ENCODE measurements around the gene SEMA3E. TPM values are rescaled to one million over a fixed set of nuclear protein-coding genes. Genes with fewer than 3 reads are reported as not detected.

The SEMA3E gene
- total and polyA plus RNA-seq, 7 donors: under 0.01 to 16.3 (median 7.8) TPM

DNA sequence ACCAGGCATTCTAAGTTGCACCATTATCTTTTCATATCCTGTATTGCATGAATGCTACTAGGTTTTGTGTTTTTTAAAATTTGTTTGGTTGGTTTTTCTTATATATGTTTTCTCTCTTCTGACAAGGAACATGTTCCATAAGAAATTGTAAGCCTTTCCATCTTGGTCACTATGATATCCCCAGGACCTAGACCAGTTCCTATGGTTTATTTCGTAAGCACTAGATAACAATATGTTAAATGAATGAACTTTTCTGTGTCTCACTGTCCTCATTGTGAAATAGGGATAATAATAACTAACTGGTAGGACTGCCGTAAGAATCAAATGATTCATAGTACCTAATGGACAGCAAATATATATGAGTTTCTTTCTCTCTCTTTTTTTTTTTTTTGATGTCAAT is 146.3 kb downstream of the SEMA3E start:
- intact Hi-C loops (cut with DNase I): no loop called here
- H3K9me3 ChIP-seq: no peaks in the 10 kb centered on the region
- H3K4me3 ChIP-seq: no peak overlapping the region

DNA sequence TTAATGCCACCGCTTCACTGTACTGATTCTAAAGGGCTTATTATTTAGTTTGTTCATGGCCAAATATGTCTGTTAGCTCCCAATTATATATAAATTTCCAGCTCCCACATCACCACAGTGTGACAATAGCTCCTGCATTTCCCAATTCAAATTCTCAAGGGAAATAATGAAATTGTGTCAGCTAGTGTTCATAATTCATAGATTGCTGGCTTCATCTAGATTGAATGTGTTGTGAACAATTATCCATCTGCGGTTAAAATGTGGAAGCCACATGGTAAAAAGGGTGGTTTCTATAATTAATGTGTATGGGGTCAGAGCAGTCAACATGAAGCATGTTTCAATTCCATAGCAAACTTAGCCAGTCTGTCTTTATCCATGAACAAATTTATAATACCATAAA is 154.3 kb downstream of the SEMA3E start:
- H3K27me3 ChIP-seq: no peaks in the 10 kb centered on the region
- no peaks in the 10 kb centered on the region for H3K4me1 ChIP-seq
- WGBS, 2 donors: 91 to 95% methylated on average over 2 of the region's 2 CpGs
- no peak for DNase-seq
- H3K4me3 ChIP-seq: no peak overlapping the region
- H3K27ac ChIP-seq: no peak overlapping the region
- no peaks in the 10 kb centered on the region for H3K9me3 ChIP-seq
- H3K36me3 ChIP-seq: no peaks in the 10 kb centered on the region
- TF ChIP-seq CTCF (IDR thresholded peaks at IDR 0.05): no peak
- TF ChIP-seq POLR2AphosphoS5 (IDR thresholded peaks at IDR 0.05): no peak
- TF ChIP-seq POLR2A (IDR thresholded peaks at IDR 0.05): no peak
- no peak for TF ChIP-seq EP300 (IDR thresholded peaks at IDR 0.05)
- intact Hi-C loops (cut with DNase I): no loop called here

More for the DNA sequence above, 146.3 kb downstream of the SEMA3E start:
- H3K27ac ChIP-seq: no peak overlapping the region
- no peaks in the 10 kb centered on the region for H3K4me1 ChIP-seq
- no peaks in the 10 kb centered on the region for H3K27me3 ChIP-seq
- H3K36me3 ChIP-seq: no peaks in the 10 kb centered on the region
- no peak for DNase-seq
- TF ChIP-seq POLR2AphosphoS5 (IDR thresholded peaks at IDR 0.05): no peak
- TF ChIP-seq POLR2A (IDR thresholded peaks at IDR 0.05): no peak
- no peak for TF ChIP-seq CTCF (IDR thresholded peaks at IDR 0.05)
- TF ChIP-seq EP300 (IDR thresholded peaks at IDR 0.05): no peak
- 92 to 95% methylated on average over 2 of the region's 2 CpGs for WGBS, 2 donors

DNA sequence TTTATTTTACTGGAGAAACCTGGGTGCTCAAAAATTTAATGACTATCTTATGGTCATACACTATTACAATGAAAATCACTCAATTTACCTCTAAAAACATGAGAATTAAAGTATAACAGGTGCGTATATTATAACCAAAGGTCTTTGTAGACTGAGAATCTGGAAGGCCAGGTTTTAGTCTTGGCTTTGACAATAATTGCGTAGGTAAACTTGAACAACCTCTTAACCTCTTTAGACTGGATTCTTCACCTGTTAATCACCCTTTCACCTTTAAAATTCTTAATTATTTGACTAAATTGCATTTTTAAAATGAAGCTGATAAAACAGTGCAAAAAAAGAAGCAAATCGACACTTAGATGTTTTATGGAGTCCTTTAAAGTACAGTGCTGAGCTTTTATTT is 156.1 kb downstream of the SEMA3E start:
- no peaks in the 10 kb centered on the region for H3K4me1 ChIP-seq
- H3K27me3 ChIP-seq: no peaks in the 10 kb centered on the region
- no peak for DNase-seq
- H3K9me3 ChIP-seq: no peaks in the 10 kb centered on the region
- H3K36me3 ChIP-seq: no peaks in the 10 kb centered on the region
- WGBS, 2 donors: 67 to 82% methylated on average over 3 of the region's 3 CpGs
- TF ChIP-seq CTCF (IDR thresholded peaks at IDR 0.05) (no peak), POLR2AphosphoS5 (IDR thresholded peaks at IDR 0.05) (no peak), EP300 (IDR thresholded peaks at IDR 0.05) (no peak)
- H3K27ac ChIP-seq: no peak overlapping the region
- no peak overlapping the region for H3K4me3 ChIP-seq
- intact Hi-C loops (cut with DNase I): no loop called here

DNA sequence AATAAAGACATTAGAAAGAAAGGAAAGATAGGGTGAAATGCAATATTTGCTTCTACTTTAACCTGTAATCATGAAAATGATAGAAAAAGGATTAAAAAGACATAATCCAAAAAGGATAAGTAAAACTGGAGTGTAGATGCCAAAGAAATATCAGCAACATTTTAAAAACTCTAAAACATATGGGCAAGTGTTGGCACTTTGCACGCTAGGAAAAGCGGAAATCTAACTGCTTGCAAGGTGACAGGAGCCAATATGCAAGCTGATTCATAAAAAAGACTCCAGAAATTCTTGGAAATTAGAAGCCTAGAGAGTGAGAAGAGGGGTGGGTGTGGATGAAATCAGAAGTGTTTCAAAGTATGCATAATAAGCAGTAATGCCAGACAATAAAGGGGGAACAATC is 161.1 kb downstream of the SEMA3E start:
- TF ChIP-seq POLR2AphosphoS5 (IDR thresholded peaks at IDR 0.05): no peak
- TF ChIP-seq EP300 (IDR thresholded peaks at IDR 0.05): no peak
- no peak for TF ChIP-seq CTCF (IDR thresholded peaks at IDR 0.05)
- TF ChIP-seq POLR2A (IDR thresholded peaks at IDR 0.05): no peak
- H3K4me1 ChIP-seq: no peaks in the 10 kb centered on the region
- H3K27me3 ChIP-seq: no peaks in the 10 kb centered on the region
- H3K9me3 ChIP-seq: no peaks in the 10 kb centered on the region
- H3K4me3 ChIP-seq: no peak overlapping the region
- intact Hi-C loops (cut with DNase I): no loop called here
- no peaks in the 10 kb centered on the region for H3K36me3 ChIP-seq
- no peak for DNase-seq
- 87 to 92% methylated on average over 2 of the region's 2 CpGs for WGBS, 2 donors
- no peak overlapping the region for H3K27ac ChIP-seq

DNA sequence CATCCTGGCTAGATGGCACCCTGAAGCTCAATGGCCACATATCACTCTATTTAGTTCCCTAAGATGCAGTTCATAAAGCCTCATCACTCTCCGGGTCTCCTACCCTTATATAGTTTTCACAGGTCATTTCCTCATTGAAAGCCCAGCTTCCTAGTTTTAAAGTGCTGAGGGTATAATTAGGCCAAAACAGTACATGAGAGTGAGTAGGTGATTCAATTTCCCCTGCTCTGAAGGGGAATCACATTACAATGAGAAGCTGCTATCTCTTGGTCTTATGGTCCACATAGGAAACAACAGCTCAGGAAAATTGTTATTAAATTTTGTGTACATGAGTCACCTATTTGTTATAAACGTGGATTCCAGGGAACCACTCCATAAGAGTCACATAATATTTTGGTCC is 162.0 kb downstream of the SEMA3E start:
- WGBS, 2 donors: 36 to 61% methylated on average over 2 of the region's 2 CpGs
- Histone ChIP-seq H3K36me3 (no peaks in the 10 kb centered on the region), H3K9me3 (no peaks in the 10 kb centered on the region)

More for the DNA sequence above, 162.0 kb downstream of the SEMA3E start:
- H3K27ac ChIP-seq: no peak overlapping the region
- DNase-seq: no peak
- intact Hi-C loops (cut with DNase I): no loop called here
- no peak overlapping the region for H3K4me3 ChIP-seq
- TF ChIP-seq EP300 (IDR thresholded peaks at IDR 0.05): no peak
- TF ChIP-seq CTCF (IDR thresholded peaks at IDR 0.05): no peak
- no peak for TF ChIP-seq POLR2A (IDR thresholded peaks at IDR 0.05)
- no peak for TF ChIP-seq POLR2AphosphoS5 (IDR thresholded peaks at IDR 0.05)
- H3K4me1 ChIP-seq: no peaks in the 10 kb centered on the region
- no peaks in the 10 kb centered on the region for H3K27me3 ChIP-seq
